ENCODE results near the gene SHOC2. TPM values are rescaled to one million over a fixed set of nuclear protein-coding genes. Genes with fewer than 3 reads are reported as not detected.

Gene SHOC2
- total and polyA plus RNA-seq, 7 experiments from 2014 or later = 48.2 to 71.7 (median 60.2) TPM

- no peak for DNase-seq
- intact Hi-C loops (cut with micrococcal nuclease) = loop anchor here in 1 of 2 donors (2.0 kb wide), 1 partner anchor 17 kb away; the partner anchor contains the start of genes BBIP1 and SHOC2
- Histone ChIP-seq H3K36me3 (ENCODE audit: control insufficient read depth in 2 of 3, insufficient read depth in 3 of 3, low read length in 3 of 3) (peaks cover 2 to 42% (median 24%) of the 10 kb centered on the region in 3 experiments), H3K4me3 (ENCODE audit: low read length) (no peak overlapping the region), H3K27ac (ENCODE audit: low read depth, low read length) (no peak overlapping the region), H3K4me1 (ENCODE audit: control insufficient read depth in 2 of 2, insufficient read depth in 2 of 2, low read length in 2 of 2) (no peaks in the 10 kb centered on the region), H3K9me3 (ENCODE audit: control insufficient read depth in 2 of 3, low read length in 3 of 3) (no peaks in the 10 kb centered on the region), H3K27me3 (ENCODE audit: control insufficient read depth in 2 of 2, insufficient read depth in 2 of 2, low read length in 2 of 2) (no peaks in the 10 kb centered on the region)
- ATAC-seq = peak; percentile 46
- no peak overlapping the region for H3K4me3 Mint-ChIP-seq
- no peaks in the 10 kb centered on the region for H3K27me3 Mint-ChIP-seq
- H3K27ac Mint-ChIP-seq = peak overlapping the region in 6 of 9 donors; percentile 32 to 73 (median 44)
- peaks cover 0 to 2% (median 0%) of the 10 kb centered on the region in 11 donors for H3K9me3 Mint-ChIP-seq
- POLR2A ChIA-PET = interaction anchor here (0.8 to 1.6 kb wide), 5 partner anchors 9 to 29 kb away, joined by 3 to 6 read pairs (median 3); partner anchors contain the start of genes BBIP1 and SHOC2
- H3K36me3 Mint-ChIP-seq = peaks cover 4 to 42% (median 27%) of the 10 kb centered on the region in 5 donors
- H3K4me1 Mint-ChIP-seq = peaks cover 8 to 40% (median 22%) of the 10 kb centered on the region in 7 donors
- CTCF ChIA-PET = interaction anchor here (0.6 to 1.2 kb wide), 2 partner anchors 15 to 281 kb away, joined by 3 read pairs; no protein-coding TSS in a partner anchor
Measured at GRCh38 chr10:110901954-110902819, 17.2 kb upstream of the SHOC2 start.

DNA sequence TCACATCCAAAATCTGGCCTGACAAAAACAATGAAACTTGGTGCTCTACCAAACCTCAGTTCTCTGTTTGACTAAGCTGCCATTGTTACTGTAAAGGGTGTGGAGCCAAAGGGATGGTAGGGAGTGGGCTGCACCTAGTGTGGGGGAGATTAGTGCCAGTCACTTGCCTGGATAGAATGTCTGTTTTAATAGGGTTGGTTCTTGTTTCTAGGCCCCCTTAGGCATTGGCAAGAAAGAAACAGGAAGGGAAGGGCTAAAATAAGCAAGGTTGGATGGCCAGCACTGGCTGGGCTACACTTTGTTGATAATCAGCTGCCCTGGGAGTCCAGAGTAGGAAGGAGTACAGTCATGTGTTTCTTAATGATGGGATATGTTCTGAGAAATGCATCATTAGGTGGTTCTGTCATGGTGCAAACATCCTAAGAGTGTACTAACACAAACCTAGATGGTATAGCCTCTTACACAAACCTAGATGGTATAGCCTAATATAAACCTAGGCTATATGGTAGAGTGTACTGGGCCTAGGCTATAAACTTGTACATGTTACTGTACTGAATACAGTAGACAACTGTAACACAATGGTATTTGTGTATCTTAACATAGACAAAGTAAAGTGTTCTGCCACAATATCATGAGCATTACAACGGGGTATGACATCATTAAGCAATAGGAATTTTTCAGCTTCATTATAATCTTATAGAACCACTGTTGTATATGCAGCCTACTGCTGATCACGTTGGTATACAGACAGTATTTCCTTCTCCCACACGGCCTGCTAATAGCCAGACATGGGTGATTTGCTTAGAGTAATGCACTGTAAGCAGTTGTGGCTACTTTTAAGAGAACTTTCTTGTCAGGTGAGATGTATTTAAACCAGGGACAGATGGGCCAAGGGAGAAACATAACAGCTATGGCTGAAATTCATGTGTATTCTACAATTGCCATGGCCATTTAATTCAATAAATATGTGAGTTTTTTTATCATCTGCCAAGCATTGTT lies 15.8 kb upstream of the SHOC2 start:
- no peaks in the 10 kb centered on the region for H3K27me3 ChIP-seq (ENCODE audit: control insufficient read depth in 2 of 2, insufficient read depth in 2 of 2, low read length in 2 of 2)
- H3K4me1 Mint-ChIP-seq = peaks cover 11 to 43% (median 22%) of the 10 kb centered on the region in 7 donors
- no peaks in the 10 kb centered on the region for H3K27me3 Mint-ChIP-seq
- ATAC-seq = no peak
- intact Hi-C loops (cut with micrococcal nuclease) = loop anchor here in 1 of 2 donors (2.0 kb wide), 1 partner anchor 15 kb away; the partner anchor contains the start of genes BBIP1 and SHOC2
- DNase-seq = peak in 1 of 9 donors; percentile 22
- H3K9me3 Mint-ChIP-seq = peaks cover 0 to 3% (median 0%) of the 10 kb centered on the region in 11 donors
- H3K4me3 Mint-ChIP-seq = no peak overlapping the region
- H3K27ac ChIP-seq (ENCODE audit: low read depth, low read length) = no peak overlapping the region
- no peaks in the 10 kb centered on the region for H3K4me1 ChIP-seq (ENCODE audit: control insufficient read depth in 2 of 2, insufficient read depth in 2 of 2, low read length in 2 of 2)
- H3K36me3 Mint-ChIP-seq = peaks cover 4 to 47% (median 25%) of the 10 kb centered on the region in 5 donors
- H3K9me3 ChIP-seq (ENCODE audit: control insufficient read depth in 2 of 3, low read length in 3 of 3) = no peaks in the 10 kb centered on the region
- H3K27ac Mint-ChIP-seq = peak overlapping the region; percentile 41 to 86 (median 58)
- ChIA-PET CTCF (no interaction called here), POLR2A (interaction anchor here (0.9 to 1.4 kb wide), 3 partner anchors 10 to 164 kb away, joined by 3 to 6 read pairs (median 3); no protein-coding TSS in a partner anchor)
- H3K36me3 ChIP-seq (ENCODE audit: control insufficient read depth in 2 of 3, insufficient read depth in 3 of 3, low read length in 3 of 3) = peaks cover 0 to 33% (median 16%) of the 10 kb centered on the region in 3 experiments
- no peak overlapping the region for H3K4me3 ChIP-seq (ENCODE audit: low read length)

DNA sequence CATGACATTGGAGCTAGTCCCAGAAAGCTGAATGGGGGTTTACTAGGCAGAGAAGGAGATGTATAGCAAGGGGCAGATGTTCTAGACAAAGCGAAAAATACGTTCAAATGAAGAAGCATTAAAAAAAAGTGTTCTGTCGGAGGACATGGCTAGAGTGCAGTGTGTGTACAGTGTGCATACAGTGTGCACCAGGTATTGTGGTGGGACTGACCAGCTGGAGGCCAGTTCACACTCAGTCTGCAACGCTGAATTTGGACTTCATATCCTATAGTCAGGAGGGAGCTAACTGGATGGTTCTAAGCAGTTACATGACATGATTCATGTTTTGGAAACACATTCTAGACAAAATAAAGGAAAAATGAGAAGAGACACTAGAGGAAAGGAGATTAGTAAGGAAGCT lies 9.3 kb upstream of the SHOC2 start:
- Histone ChIP-seq H3K9me3 (ENCODE audit: control insufficient read depth in 2 of 3, low read length in 3 of 3) (no peaks in the 10 kb centered on the region), H3K27me3 (ENCODE audit: control insufficient read depth in 2 of 2, insufficient read depth in 2 of 2, low read length in 2 of 2) (no peaks in the 10 kb centered on the region), H3K4me3 (ENCODE audit: low read length) (no peak overlapping the region), H3K27ac (ENCODE audit: low read depth, low read length) (no peak overlapping the region), H3K4me1 (ENCODE audit: control insufficient read depth in 2 of 2, insufficient read depth in 2 of 2, low read length in 2 of 2) (no peaks in the 10 kb centered on the region), H3K36me3 (ENCODE audit: control insufficient read depth in 2 of 3, insufficient read depth in 3 of 3, low read length in 3 of 3) (peaks cover 0 to 12% (median 6%) of the 10 kb centered on the region in 3 experiments)
- POLR2A ChIA-PET = interaction anchor here (0.9 to 5.2 kb wide), 5 partner anchors 9 to 52 kb away, joined by 3 to 23 read pairs (median 4); partner anchors contain the start of genes BBIP1 and SHOC2
- DNase-seq (no peak), ATAC-seq (no peak)
- Mint-ChIP-seq H3K4me1 (peaks cover 0 to 40% (median 31%) of the 10 kb centered on the region in 7 donors), H3K36me3 (peaks cover 3 to 19% (median 8%) of the 10 kb centered on the region in 5 donors), H3K9me3 (peaks cover 0 to 1% (median 0%) of the 10 kb centered on the region in 11 donors), H3K27ac (peak overlapping the region in 5 of 9 donors; percentile 4 to 59 (median 10)), H3K4me3 (no peak overlapping the region), H3K27me3 (no peaks in the 10 kb centered on the region)
- CTCF ChIA-PET = interaction anchor here (0.8 to 1.7 kb wide), 2 partner anchors 13 to 19 kb away, joined by 4 read pairs; no protein-coding TSS in a partner anchor
- intact Hi-C loops (cut with micrococcal nuclease) = no loop called here

DNA sequence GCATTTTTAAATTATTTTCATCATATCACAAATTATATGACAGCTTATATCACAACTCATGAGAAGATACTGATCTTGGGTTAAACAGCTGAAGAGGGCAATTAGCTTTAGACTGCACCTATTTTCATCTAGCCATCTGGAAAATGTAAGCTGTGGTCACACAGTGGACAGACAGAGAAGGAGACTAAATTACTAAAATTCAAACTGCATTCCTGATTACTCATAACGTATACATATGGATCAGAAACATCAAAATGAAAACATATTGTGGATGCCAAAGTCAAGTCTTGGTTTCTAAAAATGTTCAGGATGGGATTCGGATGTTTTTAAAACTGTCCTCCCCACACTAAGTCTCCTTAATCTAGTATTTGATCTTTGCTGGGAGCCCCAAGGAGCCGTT lies 7.0 kb upstream of the SHOC2 start:
- H3K36me3 Mint-ChIP-seq = peaks cover 3 to 17% (median 8%) of the 10 kb centered on the region in 5 donors
- Histone ChIP-seq H3K36me3 (ENCODE audit: control insufficient read depth in 2 of 3, insufficient read depth in 3 of 3, low read length in 3 of 3) (peaks cover 0 to 16% (median 6%) of the 10 kb centered on the region in 3 experiments), H3K4me3 (ENCODE audit: low read length) (no peak overlapping the region), H3K27ac (ENCODE audit: low read depth, low read length) (no peak overlapping the region), H3K9me3 (ENCODE audit: control insufficient read depth in 2 of 3, low read length in 3 of 3) (no peaks in the 10 kb centered on the region), H3K4me1 (ENCODE audit: control insufficient read depth in 2 of 2, insufficient read depth in 2 of 2, low read length in 2 of 2) (peaks cover 0 to under 1% of the 10 kb centered on the region in 2 donors), H3K27me3 (ENCODE audit: control insufficient read depth in 2 of 2, insufficient read depth in 2 of 2, low read length in 2 of 2) (no peaks in the 10 kb centered on the region)
- intact Hi-C loops (cut with micrococcal nuclease) = no loop called here
- H3K27me3 Mint-ChIP-seq = no peaks in the 10 kb centered on the region
- no peaks in the 10 kb centered on the region for H3K9me3 Mint-ChIP-seq
- POLR2A ChIA-PET = interaction anchor here (1.0 to 1.8 kb wide), 2 partner anchors 9 to 11 kb away, joined by 3 to 6 read pairs; no protein-coding TSS in a partner anchor
- no peak for DNase-seq
- CTCF ChIA-PET = interaction anchor here (0.7 kb wide), 1 partner anchor 192 kb away, joined by 4 read pairs; no protein-coding TSS in a partner anchor
- peak overlapping the region in 2 of 9 donors; percentile 20 to 59 for H3K27ac Mint-ChIP-seq
- no peak overlapping the region for H3K4me3 Mint-ChIP-seq
- no peak for ATAC-seq
- peaks cover 6 to 58% (median 50%) of the 10 kb centered on the region in 7 donors for H3K4me1 Mint-ChIP-seq

DNA sequence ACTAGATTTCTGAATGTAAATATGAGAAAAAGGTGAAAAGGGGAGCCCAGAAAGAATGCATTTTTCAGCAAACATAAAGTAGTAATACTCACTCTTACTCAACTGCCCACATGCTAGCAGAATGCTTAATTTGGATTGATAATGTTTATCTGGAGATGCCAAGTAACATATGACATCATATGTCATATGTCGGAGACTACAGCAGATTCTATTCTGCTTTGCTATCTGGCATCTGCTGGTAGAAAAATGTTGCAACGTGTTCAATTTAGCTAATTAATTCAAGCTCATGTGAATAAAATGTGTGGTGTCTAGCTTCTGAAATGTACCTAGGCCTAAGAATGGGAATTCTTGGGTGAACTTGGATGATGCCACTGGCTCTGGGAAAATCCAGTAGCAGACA lies 5.0 kb upstream of the SHOC2 start:
- Mint-ChIP-seq H3K4me1 (peaks cover 14 to 59% (median 48%) of the 10 kb centered on the region in 7 donors), H3K36me3 (peaks cover 3 to 17% (median 8%) of the 10 kb centered on the region in 5 donors), H3K27me3 (no peaks in the 10 kb centered on the region), H3K27ac (peak overlapping the region in 2 of 9 donors; percentile 43 to 73), H3K9me3 (no peaks in the 10 kb centered on the region), H3K4me3 (peak overlapping the region in 1 of 10 donors; percentile 12)
- H3K4me1 ChIP-seq (ENCODE audit: control insufficient read depth in 2 of 2, insufficient read depth in 2 of 2, low read length in 2 of 2) = peaks cover 6 to 7% of the 10 kb centered on the region in 2 donors
- H3K27me3 ChIP-seq (ENCODE audit: control insufficient read depth in 2 of 2, insufficient read depth in 2 of 2, low read length in 2 of 2) = no peaks in the 10 kb centered on the region
- H3K36me3 ChIP-seq (ENCODE audit: control insufficient read depth in 2 of 3, insufficient read depth in 3 of 3, low read length in 3 of 3) = peaks cover 0 to 22% (median 6%) of the 10 kb centered on the region in 3 experiments
- CTCF ChIA-PET = no interaction called here
- intact Hi-C loops (cut with micrococcal nuclease) = no loop called here
- ATAC-seq (no peak), DNase-seq (no peak)
- H3K27ac ChIP-seq (ENCODE audit: low read depth, low read length) = no peak overlapping the region
- H3K4me3 ChIP-seq (ENCODE audit: low read length) = no peak overlapping the region
- H3K9me3 ChIP-seq (ENCODE audit: control insufficient read depth in 2 of 3, low read length in 3 of 3) = no peaks in the 10 kb centered on the region
- POLR2A ChIA-PET = interaction anchor here (1.8 kb wide), 1 partner anchor 11 kb away, joined by 6 read pairs; no protein-coding TSS in a partner anchor

All from naive thymus-derived CD4-positive, alpha-beta T cell (primary cell).